Astrocyte (in vitro differentiated cells and primary cell): Measurements from ENCODE around the gene MTX3.

ENCODE experiments used
- EZH2 ChIP-seq: IDR thresholded peaks from 2 replicates; pipeline ENCODE4 v1.6.1; 2012; ENCODE audit warnings: mild to moderate bottlenecking, low read length, inconsistent platforms; ENCODE audit not compliant: insufficient read depth
- TF ChIP-seq, protein P1 (sequence below): IDR thresholded peaks from 2 replicates; pipeline ENCODE4 v1.5.1; 2011; ENCODE audit warnings: low read depth, mild to moderate bottlenecking, inconsistent platforms, low read length, moderate library complexity; ENCODE audit not compliant: insufficient read depth

DNA sequence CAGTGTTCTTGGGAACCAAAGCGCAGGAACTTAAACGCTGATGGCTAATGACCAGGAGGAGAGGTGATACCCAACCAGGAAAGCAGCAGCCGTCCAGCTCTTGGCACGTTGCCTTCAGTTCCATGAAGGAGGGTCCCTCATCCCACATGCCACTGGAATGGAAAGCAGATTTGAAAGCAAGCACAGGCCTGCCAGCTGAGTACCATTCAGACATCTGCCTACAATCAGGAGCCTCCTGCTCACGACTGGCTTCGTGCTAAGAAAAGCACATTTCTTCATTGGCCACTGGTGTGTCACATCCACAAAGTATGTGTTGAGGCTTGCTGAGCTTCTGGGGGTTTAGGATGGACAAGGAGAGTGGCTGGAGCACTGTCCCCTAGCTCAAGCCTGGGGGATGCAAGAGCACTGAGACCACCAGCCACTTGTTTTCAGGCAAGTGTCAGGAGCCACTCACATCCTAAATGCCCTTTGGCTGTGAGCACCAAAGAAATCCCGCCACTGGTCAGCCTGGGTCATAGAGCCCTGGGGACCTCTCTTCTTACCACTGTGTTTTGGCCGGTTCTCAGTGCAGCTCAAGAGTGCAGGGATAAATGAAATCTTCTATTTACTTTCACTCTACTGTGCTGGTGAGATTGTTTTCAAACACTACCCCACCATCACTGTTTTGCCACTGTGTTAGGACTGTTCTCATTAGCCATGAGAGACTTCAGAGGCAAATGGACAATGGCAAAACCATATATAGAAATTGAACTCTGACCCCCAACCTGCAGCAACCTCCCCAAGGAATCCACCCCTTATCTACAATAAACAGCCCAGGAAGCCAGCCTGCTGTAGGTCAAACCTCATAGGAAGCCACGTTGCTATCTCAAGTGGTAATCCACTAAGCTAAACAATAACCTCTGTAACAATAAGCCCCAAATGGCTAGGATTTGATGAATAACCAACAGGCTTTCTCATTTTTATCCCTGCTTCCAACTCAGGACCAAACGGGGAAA lies 58.3 kb downstream of the MTX3 start:
- TF ChIP-seq, protein P1, sequence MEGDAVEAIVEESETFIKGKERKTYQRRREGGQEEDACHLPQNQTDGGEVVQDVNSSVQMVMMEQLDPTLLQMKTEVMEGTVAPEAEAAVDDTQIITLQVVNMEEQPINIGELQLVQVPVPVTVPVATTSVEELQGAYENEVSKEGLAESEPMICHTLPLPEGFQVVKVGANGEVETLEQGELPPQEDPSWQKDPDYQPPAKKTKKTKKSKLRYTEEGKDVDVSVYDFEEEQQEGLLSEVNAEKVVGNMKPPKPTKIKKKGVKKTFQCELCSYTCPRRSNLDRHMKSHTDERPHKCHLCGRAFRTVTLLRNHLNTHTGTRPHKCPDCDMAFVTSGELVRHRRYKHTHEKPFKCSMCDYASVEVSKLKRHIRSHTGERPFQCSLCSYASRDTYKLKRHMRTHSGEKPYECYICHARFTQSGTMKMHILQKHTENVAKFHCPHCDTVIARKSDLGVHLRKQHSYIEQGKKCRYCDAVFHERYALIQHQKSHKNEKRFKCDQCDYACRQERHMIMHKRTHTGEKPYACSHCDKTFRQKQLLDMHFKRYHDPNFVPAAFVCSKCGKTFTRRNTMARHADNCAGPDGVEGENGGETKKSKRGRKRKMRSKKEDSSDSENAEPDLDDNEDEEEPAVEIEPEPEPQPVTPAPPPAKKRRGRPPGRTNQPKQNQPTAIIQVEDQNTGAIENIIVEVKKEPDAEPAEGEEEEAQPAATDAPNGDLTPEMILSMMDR, result no peak
- TF ChIP-seq EZH2, result no peak
